Pancreas (tissue), 10 donors: ENCODE measurements around the gene CDH9. TPM values are rescaled to one million over a fixed set of nuclear protein-coding genes. Genes with fewer than 3 reads are reported as not detected.
"Not testable (repeated sequence)": the region's sequence is repeated elsewhere in the genome, so short reads cannot be mapped to it uniquely, and the experiment has no call there.

ENCODE experiments used
- ATAC-seq, 4 donors: fragments of 200-7000 bp; cut with Tn5 transposase; one replicate each; pipeline versions ENCODE4 v1.8.0 to v1.9.1; 2020; ENCODE audit warnings: mild to moderate bottlenecking in 4 of 4, moderate library complexity in 4 of 4
- DNase-seq, 6 donors: peaks; one replicate each; pipeline ENCODE4 v3.0.0-alpha.2; 2020
- FAIRE-seq: peaks from 2 replicates; lab custom pipeline; 2012; peaks lifted over from hg19 to GRCh38; lab: Jason Lieb, UNC
- H3K27ac ChIP-seq, 4 donors: fragments of 200-600 bp; sonication (generic); 1 replicate in 3 of 4; 2 replicates in 1 of 4; pipeline versions ENCODE4 v1.5.0 to v1.8.0; 2020
- H3K27me3 ChIP-seq, 4 donors: fragments of 200-600 bp; one replicate each; pipeline ENCODE4 v1.8.0; 2021
- H3K36me3 ChIP-seq, 3 donors: fragments of 200-600 bp; sonication (generic) in 1 of 3; one replicate each; pipeline versions ENCODE4 v1.5.0 to v1.8.0; 2020 to 2021
- H3K4me1 ChIP-seq, 3 donors: fragments of 200-600 bp; one replicate each; pipeline ENCODE4 v1.8.0; 2021
- H3K4me3 ChIP-seq, 4 donors: fragments of 200-600 bp; sonication (generic) in 2 of 4; one replicate each; pipeline versions ENCODE4 v1.5.0 to v1.8.0; 2020 to 2021
- H3K9me3 ChIP-seq, 4 donors: fragments of 200-600 bp; one replicate each; pipeline ENCODE4 v1.8.0; 2021
- WGBS, 2 donors: extraction: QIAGEN DNeasy Blood & Tissue Kit; methylation state at CpG; one replicate each; pipeline ENCODE4 v1.1.7; 2013; 5-methylcytosine and 5-hydroxymethylcytosine counted together
- intact Hi-C, 3 donors: fragments of 100-400 bp; cut with DNase I; formaldehyde crosslinking; loops; one replicate each; pipeline versions ENCODE4 v1.11.1 to v1.14.2; 2022
- polyA plus RNA-seq, 2 donors: library from polyadenylated mRNA; stranded (reverse); fragments of 200-250 nt; gene quantifications; one replicate each; pipeline ENCODE4 v1.2.3, GENCODE V29; 2013
- total RNA-seq, 6 donors: library from RNA; stranded (reverse); fragmentation: NEBNext Ultra II Directional in 4 of 6; extraction: Animal tissue kit (Norgen Biotek cat#: 25700) in 4 of 6; gene quantifications; one replicate each; pipeline versions ENCODE4 v1.2.1 to v1.2.4, GENCODE V29; 2021 to 2023
- TF ChIP-seq, protein P1 (sequence below), 4 donors: fragments of 200-600 bp; sonication (generic) in 3 of 4; IDR thresholded peaks; one replicate each; pipeline versions ENCODE4 v1.5.0 to v1.8.0; 2021; ENCODE audit warnings: antibody characterized with exemption in 4 of 4
- donor health status: healthy with polysubstance abuse.
- donor health status: DM: no; HTN: no; CAD: no; lungs with moderate emphysema.
- donor health status: DM: no; HTN: no; CAD: no.
- donor health status: control.
- donor health status: control.
- donor health status: Bipolar disorder and iron deficiency.
- donor health status: DM: yes; HTN: yes; CAD: no.
- donor health status: DM: no; HTN: no; CAD: no.
- donor health status: DM: no; HTN: no; CAD: no.
- donor health status: DM: yes; HTN: yes; CAD: no.

CDH9 gene
- total and polyA plus RNA-seq, 8 donors: not detected

DNA sequence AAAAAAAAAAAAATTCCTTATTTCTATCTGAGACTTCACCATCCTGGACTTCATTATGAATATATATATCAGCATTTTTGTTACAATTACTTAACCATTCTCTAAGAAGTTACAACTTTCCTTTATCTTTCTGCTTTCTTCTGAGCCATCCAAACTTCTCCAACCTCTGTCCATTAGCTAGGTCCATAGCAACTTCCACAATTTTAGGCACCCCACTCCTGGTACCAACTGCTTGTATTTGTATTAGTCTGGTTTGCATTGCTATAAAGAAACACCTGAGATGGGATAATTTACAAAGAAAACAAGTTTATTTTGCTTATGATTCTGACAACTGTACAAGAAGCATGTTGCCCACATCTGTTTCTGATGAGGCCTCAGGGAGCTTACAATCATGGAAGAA lies 182.1 kb downstream of the CDH9 start:
- H3K27ac ChIP-seq: no peak overlapping the region
- DNase-seq: no peak
- no peak for FAIRE-seq
- intact Hi-C loops: no loop called here
- no peaks in the 10 kb centered on the region for H3K4me1 ChIP-seq
- TF ChIP-seq, protein P1, sequence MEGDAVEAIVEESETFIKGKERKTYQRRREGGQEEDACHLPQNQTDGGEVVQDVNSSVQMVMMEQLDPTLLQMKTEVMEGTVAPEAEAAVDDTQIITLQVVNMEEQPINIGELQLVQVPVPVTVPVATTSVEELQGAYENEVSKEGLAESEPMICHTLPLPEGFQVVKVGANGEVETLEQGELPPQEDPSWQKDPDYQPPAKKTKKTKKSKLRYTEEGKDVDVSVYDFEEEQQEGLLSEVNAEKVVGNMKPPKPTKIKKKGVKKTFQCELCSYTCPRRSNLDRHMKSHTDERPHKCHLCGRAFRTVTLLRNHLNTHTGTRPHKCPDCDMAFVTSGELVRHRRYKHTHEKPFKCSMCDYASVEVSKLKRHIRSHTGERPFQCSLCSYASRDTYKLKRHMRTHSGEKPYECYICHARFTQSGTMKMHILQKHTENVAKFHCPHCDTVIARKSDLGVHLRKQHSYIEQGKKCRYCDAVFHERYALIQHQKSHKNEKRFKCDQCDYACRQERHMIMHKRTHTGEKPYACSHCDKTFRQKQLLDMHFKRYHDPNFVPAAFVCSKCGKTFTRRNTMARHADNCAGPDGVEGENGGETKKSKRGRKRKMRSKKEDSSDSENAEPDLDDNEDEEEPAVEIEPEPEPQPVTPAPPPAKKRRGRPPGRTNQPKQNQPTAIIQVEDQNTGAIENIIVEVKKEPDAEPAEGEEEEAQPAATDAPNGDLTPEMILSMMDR (IDR thresholded peaks at IDR 0.05): no peak
- ATAC-seq: no peak
- no peak overlapping the region for H3K4me3 ChIP-seq
- no peaks in the 10 kb centered on the region for H3K9me3 ChIP-seq
- H3K27me3 ChIP-seq: no peaks in the 10 kb centered on the region
- H3K36me3 ChIP-seq: no peaks in the 10 kb centered on the region

DNA sequence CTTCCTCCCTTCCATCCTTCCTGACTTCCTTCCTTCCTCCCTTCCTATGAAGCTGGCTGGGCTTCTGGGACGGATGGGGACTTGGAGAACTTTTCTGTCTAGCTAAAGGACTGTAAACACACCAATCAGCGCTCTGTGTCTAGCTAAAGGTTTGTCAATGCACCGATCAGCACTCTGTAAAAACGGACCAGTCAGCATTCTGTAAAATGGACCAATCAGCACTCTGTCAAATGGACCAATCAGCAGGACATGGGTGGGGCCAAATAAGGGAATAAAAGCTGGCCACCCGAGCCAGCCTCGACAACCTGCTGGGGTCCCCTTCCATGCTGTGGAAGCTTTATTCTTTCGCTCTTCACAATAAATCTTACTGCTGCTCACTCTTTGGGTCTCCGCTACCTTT lies 185.9 kb downstream of the CDH9 start:
- DNase-seq, H3K36me3 ChIP-seq, ATAC-seq, H3K4me3 ChIP-seq, intact Hi-C loops, H3K27ac ChIP-seq, H3K4me1 ChIP-seq, H3K9me3 ChIP-seq, FAIRE-seq, H3K27me3 ChIP-seq: not testable (repeated sequence)
- WGBS, 2 donors: 68 to 78% methylated on average over 8 of the region's 8 CpGs

- ATAC-seq (no peak), DNase-seq (peak in 1 of 6 donors; percentile 53), FAIRE-seq (no peak)
- TF ChIP-seq, protein P1 (IDR thresholded peaks at IDR 0.05): no peak
- Histone ChIP-seq H3K4me3 (no peak overlapping the region), H3K4me1 (no peaks in the 10 kb centered on the region), H3K36me3 (no peaks in the 10 kb centered on the region), H3K27ac (no peak overlapping the region), H3K27me3 (no peaks in the 10 kb centered on the region), H3K9me3 (no peaks in the 10 kb centered on the region)
- intact Hi-C loops: no loop called here
- WGBS, 2 donors: 61 to 66% methylated on average over 14 of the region's 14 CpGs
These were observed 191.2 kb downstream of the CDH9 start for GRCh38 chr5:26847041-26847736.

DNA sequence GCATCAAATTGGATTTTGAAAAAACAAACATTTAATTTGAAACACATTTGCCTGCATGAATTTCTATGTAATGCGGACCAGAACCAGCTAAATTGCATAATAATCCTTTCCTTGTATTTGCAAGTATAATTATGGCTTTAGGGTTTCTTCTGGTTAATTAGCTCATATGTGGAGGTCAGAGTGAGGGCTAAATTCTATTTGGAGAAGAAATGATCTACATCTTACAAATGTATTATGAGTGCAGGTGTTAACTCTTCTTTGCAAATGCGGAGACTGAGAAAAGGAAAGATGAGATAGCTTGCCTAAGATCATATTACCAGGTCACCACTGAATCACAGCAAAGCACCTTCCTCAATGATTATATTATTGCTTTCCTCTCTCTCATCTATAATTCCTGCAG lies 194.7 kb downstream of the CDH9 start:
- no peaks in the 10 kb centered on the region for H3K4me1 ChIP-seq
- H3K36me3 ChIP-seq: no peaks in the 10 kb centered on the region
- ATAC-seq (no peak), FAIRE-seq (no peak), DNase-seq (no peak)
- no peak overlapping the region for H3K27ac ChIP-seq
- no peaks in the 10 kb centered on the region for H3K9me3 ChIP-seq
- intact Hi-C loops: no loop called here
- H3K4me3 ChIP-seq: no peak overlapping the region
- TF ChIP-seq, protein P1 (IDR thresholded peaks at IDR 0.05): no peak
- H3K27me3 ChIP-seq: no peaks in the 10 kb centered on the region
- 67 to 82% methylated on average over 2 of the region's 2 CpGs for WGBS, 2 donors

DNA sequence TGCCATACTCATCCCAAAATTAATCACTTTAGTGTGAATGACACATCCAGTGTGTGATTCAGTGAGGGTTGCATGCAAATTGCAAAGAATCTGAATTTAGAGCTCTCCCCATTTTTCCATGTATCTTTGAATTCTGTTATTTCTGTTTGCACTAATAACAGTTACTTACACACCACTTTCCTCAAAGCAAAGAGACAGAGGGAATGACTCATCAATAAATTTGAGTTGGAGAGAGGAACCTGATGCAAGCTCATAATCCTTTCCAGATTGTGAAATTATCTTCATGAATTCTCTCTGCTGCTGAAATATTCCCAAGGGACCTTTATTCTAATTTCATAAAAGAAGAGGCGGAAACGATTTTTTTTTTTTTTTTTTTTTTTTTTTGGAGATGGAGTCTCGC lies 204.8 kb downstream of the CDH9 start:
- 64 to 83% methylated on average over 2 to 3 of the region's 3 CpGs for WGBS, 2 donors
- ATAC-seq: peak in 1 of 4 donors; percentile 43

More for the DNA sequence above, 204.8 kb downstream of the CDH9 start:
- no peak overlapping the region for H3K4me3 ChIP-seq
- intact Hi-C loops: no loop called here
- H3K27me3 ChIP-seq: no peaks in the 10 kb centered on the region
- no peak for FAIRE-seq
- TF ChIP-seq, protein P1 (IDR thresholded peaks at IDR 0.05): no peak
- no peak for DNase-seq
- no peaks in the 10 kb centered on the region for H3K4me1 ChIP-seq
- H3K27ac ChIP-seq: no peak overlapping the region
- no peaks in the 10 kb centered on the region for H3K36me3 ChIP-seq
- H3K9me3 ChIP-seq: no peaks in the 10 kb centered on the region
